Thoracic aorta (tissue), 2 donors: ENCODE measurements around the gene TMEM184B. TPM values are rescaled to one million over a fixed set of nuclear protein-coding genes. Genes with fewer than 3 reads are reported as not detected.

Experiments used
- ATAC-seq: fragments of 150-250 bp; one replicate; pipeline ENCODE4 v1.8.0; 2017; ENCODE audit warnings: low read depth; ENCODE audit not compliant: insufficient number of reproducible peaks, low FRiP score
- DNase-seq: peaks from one replicate; pipeline ENCODE4 v3.0.0-alpha.2; 2020; ENCODE audit warnings: low spot score
- H3K27ac ChIP-seq, 2 donors: fragments of 200-600 bp; sonication (generic); 1 replicate in 1 of 2; 2 replicates in 1 of 2; pipeline ENCODE4 v1.5.1; 2016; ENCODE audit warnings: mild to moderate bottlenecking in 2 of 2, moderate library complexity in 2 of 2
- H3K27me3 ChIP-seq: fragments of 200-600 bp; sonication (generic); replicated peaks from 2 replicates; pipeline ENCODE4 v1.6.0; 2016; ENCODE audit warnings: mild to moderate bottlenecking; ENCODE audit not compliant: insufficient read depth
- H3K36me3 ChIP-seq: fragments of 200-600 bp; sonication (generic); one replicate; pipeline ENCODE4 v1.5.1; 2016
- H3K4me1 ChIP-seq, 2 donors: fragments of 200-600 bp; sonication (generic); 1 replicate in 1 of 2; 2 replicates in 1 of 2; pipeline versions ENCODE4 v1.5.1 to v1.6.0; 2016; ENCODE audit warnings: low read depth in 2 of 2, mild to moderate bottlenecking in 1 of 2; ENCODE audit not compliant: control insufficient read depth in 1 of 2
- H3K4me3 ChIP-seq: fragments of 200-600 bp; sonication (generic); 2 replicates; pipeline ENCODE4 v1.5.1; 2016; ENCODE audit warnings: mild to moderate bottlenecking
- H3K9me3 ChIP-seq: fragments of 200-600 bp; sonication (generic); 2 replicates; pipeline ENCODE4 v1.5.1; 2016
- CTCF ChIP-seq: fragments of 200-600 bp; sonication (generic); IDR thresholded peaks from one replicate; pipeline ENCODE4 v1.5.1; 2019; ENCODE audit warnings: antibody characterized with exemption
- total RNA-seq, 2 donors: library from RNA; depleted of rRNA; stranded (reverse); fragments of >200 nt; gene quantifications; one replicate each; pipeline versions ENCODE4 v1.1.0 to v1.2.3, GENCODE V29; 2016

Gene TMEM184B
- total RNA-seq, 2 donors from 2014 or later: 134 to 254 TPM

GRCh38 chr22:38233427-38233826 is 39.4 kb downstream of the TMEM184B start:
- peaks cover 36% of the 10 kb centered on the region for H3K36me3 ChIP-seq
- H3K27ac ChIP-seq: no peak overlapping the region
- peaks cover 6 to 28% of the 10 kb centered on the region in 2 donors for H3K4me1 ChIP-seq
- H3K9me3 ChIP-seq: no peaks in the 10 kb centered on the region
- H3K4me3 ChIP-seq: no peak overlapping the region
- DNase-seq: no peak
- TF ChIP-seq CTCF: no peak
- H3K27me3 ChIP-seq: no peaks in the 10 kb centered on the region
- ATAC-seq: no peak

- DNase-seq (no peak), ATAC-seq (no peak)
- no peaks in the 10 kb centered on the region for H3K9me3 ChIP-seq
- peaks cover 5 to 21% of the 10 kb centered on the region in 2 donors for H3K4me1 ChIP-seq
- H3K27me3 ChIP-seq: no peaks in the 10 kb centered on the region
- H3K4me3 ChIP-seq: no peak overlapping the region
- H3K36me3 ChIP-seq: peaks cover 41% of the 10 kb centered on the region
- TF ChIP-seq CTCF: no peak
- H3K27ac ChIP-seq: no peak overlapping the region
Measured at GRCh38 chr22:38232196-38232595, 40.6 kb downstream of the TMEM184B start.

- Histone ChIP-seq H3K36me3 (peaks cover 41% of the 10 kb centered on the region), H3K27me3 (no peaks in the 10 kb centered on the region), H3K9me3 (no peaks in the 10 kb centered on the region), H3K27ac (peak overlapping the region in 1 of 2 donors; percentile 22), H3K4me1 (peaks cover 5 to 21% of the 10 kb centered on the region in 2 donors), H3K4me3 (no peak overlapping the region)
- ATAC-seq: no peak
- no peak for DNase-seq
- no peak for TF ChIP-seq CTCF
Measured at GRCh38 chr22:38230916-38231315, 41.9 kb downstream of the TMEM184B start.

- no peak for ATAC-seq
Measured at GRCh38 chr22:38230108-38230825, 42.5 kb downstream of the TMEM184B start.

More at GRCh38 chr22:38230108-38230825, 42.5 kb downstream of the TMEM184B start:
- DNase-seq: no peak
- H3K9me3 ChIP-seq: no peaks in the 10 kb centered on the region
- no peak overlapping the region for H3K4me3 ChIP-seq
- peaks cover 5 to 21% of the 10 kb centered on the region in 2 donors for H3K4me1 ChIP-seq
- H3K27ac ChIP-seq: peak overlapping the region; percentile 22 to 45
- H3K36me3 ChIP-seq: peaks cover 46% of the 10 kb centered on the region
- peak; percentile 14 for TF ChIP-seq CTCF
- no peaks in the 10 kb centered on the region for H3K27me3 ChIP-seq
